SW480 (cell line): Measurements from ENCODE around the gene IFI16.
"Not testable (repeated sequence)": the region's sequence is repeated elsewhere in the genome, so short reads cannot be mapped to it uniquely, and the experiment has no call there.

Experiments used
- DNase-seq: peaks from one replicate; pipeline ENCODE4 v3.0.0-alpha.2; 2016; ENCODE audit warnings: low spot score

IFI16 gene

GRCh38 chr1:159008744-159009188 is 941 bp upstream of the IFI16 start:
- no peak for DNase-seq

- DNase-seq = no peak
Measured at GRCh38 chr1:159009287-159009686, 420 bp upstream of the IFI16 start.

GRCh38 chr1:159010391-159010790 is 684 bp downstream of the IFI16 start:
- DNase-seq = no peak

- not testable (repeated sequence) for DNase-seq
Measured at GRCh38 chr1:159011001-159011400, 1.3 kb downstream of the IFI16 start.

GRCh38 chr1:159011751-159012150 is 2.0 kb downstream of the IFI16 start:
- DNase-seq = no peak

- DNase-seq = no peak
Measured at GRCh38 chr1:159012495-159012894, 2.8 kb downstream of the IFI16 start.

- no peak for DNase-seq
Measured at GRCh38 chr1:159014003-159014571, 4.4 kb downstream of the IFI16 start.

- DNase-seq = no peak
Measured at GRCh38 chr1:159014851-159015250, 5.1 kb downstream of the IFI16 start.

- DNase-seq = no peak
Measured at GRCh38 chr1:159015440-159015909, 5.8 kb downstream of the IFI16 start.

GRCh38 chr1:159023723-159024122 is 14.0 kb downstream of the IFI16 start:
- no peak for DNase-seq

GRCh38 chr1:159025043-159025442 is 15.3 kb downstream of the IFI16 start:
- DNase-seq = no peak

GRCh38 chr1:159026841-159027240 is 17.1 kb downstream of the IFI16 start:
- DNase-seq = not testable (repeated sequence)

GRCh38 chr1:159030311-159030710 is 20.6 kb downstream of the IFI16 start:
- no peak for DNase-seq

- no peak for DNase-seq
Measured at GRCh38 chr1:159030877-159031447, 21.3 kb downstream of the IFI16 start.

- no peak for DNase-seq
Measured at GRCh38 chr1:159040206-159040605, 30.5 kb downstream of the IFI16 start.

- no peak for DNase-seq
Measured at GRCh38 chr1:159040893-159041724, 31.4 kb downstream of the IFI16 start.

- not testable (repeated sequence) for DNase-seq
Measured at GRCh38 chr1:159046486-159046885, 36.8 kb downstream of the IFI16 start.

GRCh38 chr1:159051436-159051835 is 41.7 kb downstream of the IFI16 start:
- no peak for DNase-seq

GRCh38 chr1:159054427-159054826 is 44.7 kb downstream of the IFI16 start:
- no peak for DNase-seq

GRCh38 chr1:159055181-159055641 is 45.5 kb downstream of the IFI16 start:
- no peak for DNase-seq

GRCh38 chr1:159056069-159056698 is 46.5 kb downstream of the IFI16 start:
- no peak for DNase-seq

- no peak for DNase-seq
Measured at GRCh38 chr1:159058751-159059150, 49.0 kb downstream of the IFI16 start.

GRCh38 chr1:159065106-159065505 is 55.4 kb downstream of the IFI16 start:
- DNase-seq = no peak
